Transverse colon (tissue), 4 donors: ENCODE data around the gene MLH3. TPM values are rescaled to one million over a fixed set of nuclear protein-coding genes. Genes with fewer than 3 reads are reported as not detected.
A peak's percentile ranks its signal among the peaks of the same experiment; 100 is the strongest.

Source experiments
- DNase-seq: peaks from one replicate; pipeline ENCODE4 v3.0.0-alpha.2; 2019
- H3K27ac ChIP-seq, 4 donors: fragments of 200-600 bp; sonication (generic); 2 replicates each; pipeline ENCODE4 v1.5.1; 2016 to 2018; ENCODE audit warnings: inconsistent platforms in 4 of 4
- H3K27me3 ChIP-seq: fragments of 200-600 bp; sonication (generic); 2 replicates; pipeline ENCODE4 v1.5.1; 2017; ENCODE audit warnings: inconsistent platforms
- H3K36me3 ChIP-seq, 4 donors: fragments of 200-600 bp; sonication (generic); 2 replicates each; pipeline ENCODE4 v1.5.1; 2017 to 2019; ENCODE audit warnings: inconsistent platforms in 4 of 4
- H3K4me1 ChIP-seq, 4 donors: fragments of 200-600 bp; sonication (generic); 2 replicates each; pipeline ENCODE4 v1.5.1; 2017 to 2020; ENCODE audit warnings: inconsistent platforms in 4 of 4
- H3K4me3 ChIP-seq, 4 donors: fragments of 200-600 bp; sonication (generic); 1 replicate in 1 of 4; 2 replicates in 3 of 4; pipeline versions ENCODE4 v1.5.1 to v1.6.1; 2017 to 2019; ENCODE audit warnings: inconsistent platforms in 4 of 4
- H3K9me3 ChIP-seq, 2 donors: fragments of 200-600 bp; sonication (generic); 2 replicates each; pipeline ENCODE4 v1.5.1; 2017 to 2019; ENCODE audit warnings: inconsistent platforms in 2 of 2
- EP300 ChIP-seq: sonication (generic); formaldehyde crosslinking; IDR thresholded peaks from one replicate; pipeline ENCODE4 v1.6.1; 2017; ENCODE audit warnings: antibody characterized with exemption, low read depth
- POLR2A ChIP-seq: fragments of 450-650 bp; IDR thresholded peaks from one replicate; pipeline ENCODE4 v1.6.1; 2016; ENCODE audit warnings: antibody characterized with exemption, mild to moderate bottlenecking, moderate library complexity
- POLR2AphosphoS5 ChIP-seq, 3 donors: sonication (generic); formaldehyde crosslinking; IDR thresholded peaks; one replicate each; pipeline ENCODE4 v1.6.1; 2016; ENCODE audit warnings: antibody characterized with exemption in 3 of 3
- WGBS, 2 donors: methylation state at CpG; one replicate each; pipeline ENCODE4 v1.1.5; 2018; ENCODE audit warnings: low coverage in 1 of 2; 5-methylcytosine and 5-hydroxymethylcytosine counted together
- in situ Hi-C, 4 donors: fragments of 200-750 bp; cut with MboI; loops; one replicate each; pipeline versions ENCODE4 v1.15.0 to v1.15.1; 2017; ENCODE audit warnings: low sequenced_read_pairs in 3 of 4, low pct_ligation_motif_present in 1 of 4, low pct_unique_long_range_greater_than_20kb in 1 of 4
- intact Hi-C: fragments of 100-400 bp; cut with DNase I; formaldehyde crosslinking; loops from one replicate; pipeline ENCODE4 v1.15.1; 2023; ENCODE audit warnings: low total_unique reads
- total RNA-seq, 4 donors: library from RNA; depleted of rRNA; stranded (reverse); fragments of >200 nt; gene quantifications; one replicate each; pipeline ENCODE4 v1.1.0, GENCODE V29; 2016
- TF ChIP-seq, protein P1 (sequence below), 5 experiments: fragments of 200-600 bp in 3 of 5; fragments of 450-650 bp in 2 of 5; sonication (generic) in 3 of 5; IDR thresholded peaks; 1 replicate in 2 of 5; 2 replicates in 3 of 5; pipeline ENCODE4 v1.5.1; 2016 to 2017; ENCODE audit warnings: antibody characterized with exemption in 5 of 5, inconsistent platforms in 3 of 5, mild to moderate bottlenecking in 2 of 5, moderate library complexity in 1 of 5

Gene MLH3
- total RNA-seq, 4 donors from 2014 or later, result 24.5 to 58.3 (median 42.5) TPM

DNA sequence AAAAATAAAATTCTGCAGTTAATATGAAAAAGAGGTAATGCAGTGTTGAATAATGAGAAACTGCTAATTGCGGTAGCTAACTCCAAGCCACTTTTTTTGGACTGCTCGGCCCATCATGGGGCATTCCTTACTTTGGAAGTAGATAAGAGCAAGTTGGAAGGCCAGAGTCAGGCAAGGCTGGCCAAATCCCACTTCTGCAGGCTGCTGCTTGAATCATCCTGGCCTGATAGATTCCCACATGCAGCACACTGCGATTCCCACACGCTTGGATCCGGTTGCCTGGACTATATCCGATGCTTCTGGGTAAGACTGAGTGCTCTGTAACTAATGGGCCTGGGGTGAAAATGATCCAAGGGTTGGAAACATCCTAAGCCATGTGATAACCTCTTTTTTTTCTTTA lies 38.0 kb downstream of the MLH3 start:
- Histone ChIP-seq H3K4me3 (no peak overlapping the region), H3K27me3 (no peaks in the 10 kb centered on the region), H3K27ac (no peak overlapping the region), H3K9me3 (no peaks in the 10 kb centered on the region), H3K36me3 (peaks cover 0 to 64% (median 26%) of the 10 kb centered on the region in 4 donors), H3K4me1 (peaks cover 0 to 6% (median 4%) of the 10 kb centered on the region in 4 donors)
- in situ Hi-C loops (no loop called here), intact Hi-C loops (no loop called here)
- DNase-seq, result no peak
- no peak for TF ChIP-seq EP300
- TF ChIP-seq, protein P1, sequence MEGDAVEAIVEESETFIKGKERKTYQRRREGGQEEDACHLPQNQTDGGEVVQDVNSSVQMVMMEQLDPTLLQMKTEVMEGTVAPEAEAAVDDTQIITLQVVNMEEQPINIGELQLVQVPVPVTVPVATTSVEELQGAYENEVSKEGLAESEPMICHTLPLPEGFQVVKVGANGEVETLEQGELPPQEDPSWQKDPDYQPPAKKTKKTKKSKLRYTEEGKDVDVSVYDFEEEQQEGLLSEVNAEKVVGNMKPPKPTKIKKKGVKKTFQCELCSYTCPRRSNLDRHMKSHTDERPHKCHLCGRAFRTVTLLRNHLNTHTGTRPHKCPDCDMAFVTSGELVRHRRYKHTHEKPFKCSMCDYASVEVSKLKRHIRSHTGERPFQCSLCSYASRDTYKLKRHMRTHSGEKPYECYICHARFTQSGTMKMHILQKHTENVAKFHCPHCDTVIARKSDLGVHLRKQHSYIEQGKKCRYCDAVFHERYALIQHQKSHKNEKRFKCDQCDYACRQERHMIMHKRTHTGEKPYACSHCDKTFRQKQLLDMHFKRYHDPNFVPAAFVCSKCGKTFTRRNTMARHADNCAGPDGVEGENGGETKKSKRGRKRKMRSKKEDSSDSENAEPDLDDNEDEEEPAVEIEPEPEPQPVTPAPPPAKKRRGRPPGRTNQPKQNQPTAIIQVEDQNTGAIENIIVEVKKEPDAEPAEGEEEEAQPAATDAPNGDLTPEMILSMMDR (IDR thresholded peaks at IDR 0.05), result no peak
- WGBS, 2 donors, result 81 to 90% methylated on average over 6 of the region's 6 CpGs

DNA sequence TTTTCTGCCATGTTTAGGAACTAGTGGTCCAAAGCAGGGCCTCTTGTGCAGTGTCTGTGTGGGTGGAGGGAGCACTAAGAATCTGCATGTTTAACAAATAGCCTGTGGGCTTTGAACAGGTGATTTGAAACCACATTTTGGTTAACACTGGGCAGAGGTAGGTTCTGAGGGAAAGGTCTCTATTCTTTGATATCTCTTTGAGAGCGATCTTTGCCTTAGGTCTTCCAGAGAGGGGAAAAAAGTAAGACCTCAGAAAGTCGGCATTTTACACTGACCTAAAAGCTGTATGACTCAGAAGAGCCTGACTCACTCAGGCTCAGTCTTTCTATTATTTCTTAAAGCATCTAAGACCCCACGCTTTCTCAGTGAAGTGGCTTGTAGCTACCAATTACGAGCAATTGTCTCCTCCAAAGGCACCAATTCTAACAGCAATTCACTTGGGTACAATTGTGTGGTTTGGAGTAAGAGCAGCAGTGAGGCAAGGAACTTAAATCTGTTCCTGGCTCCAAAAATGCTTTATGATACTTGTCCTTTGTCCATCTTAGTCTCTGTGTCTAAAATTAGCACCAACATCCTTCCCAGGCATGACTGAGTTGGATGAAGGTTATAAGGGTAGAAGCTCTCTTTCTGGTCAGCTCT lies 39.8 kb downstream of the MLH3 start:
- peak overlapping the region; percentile 4 to 28 (median 20) for H3K27ac ChIP-seq
- peaks cover 0 to 64% (median 23%) of the 10 kb centered on the region in 4 donors for H3K36me3 ChIP-seq
- no peaks in the 10 kb centered on the region for H3K9me3 ChIP-seq
- peaks cover 0 to 6% (median 0%) of the 10 kb centered on the region in 4 donors for H3K4me1 ChIP-seq
- DNase-seq, result no peak
- H3K27me3 ChIP-seq, result no peaks in the 10 kb centered on the region
- in situ Hi-C loops (no loop called here), intact Hi-C loops (no loop called here)
- 75% methylated on average over 4 of the region's 4 CpGs; no CpG with 5 or more reads in 1 of the 2 donors for WGBS, 2 donors
- no peak overlapping the region for H3K4me3 ChIP-seq
- TF ChIP-seq POLR2AphosphoS5 (IDR thresholded peaks at IDR 0.05) (no peak), POLR2A (no peak)

DNA sequence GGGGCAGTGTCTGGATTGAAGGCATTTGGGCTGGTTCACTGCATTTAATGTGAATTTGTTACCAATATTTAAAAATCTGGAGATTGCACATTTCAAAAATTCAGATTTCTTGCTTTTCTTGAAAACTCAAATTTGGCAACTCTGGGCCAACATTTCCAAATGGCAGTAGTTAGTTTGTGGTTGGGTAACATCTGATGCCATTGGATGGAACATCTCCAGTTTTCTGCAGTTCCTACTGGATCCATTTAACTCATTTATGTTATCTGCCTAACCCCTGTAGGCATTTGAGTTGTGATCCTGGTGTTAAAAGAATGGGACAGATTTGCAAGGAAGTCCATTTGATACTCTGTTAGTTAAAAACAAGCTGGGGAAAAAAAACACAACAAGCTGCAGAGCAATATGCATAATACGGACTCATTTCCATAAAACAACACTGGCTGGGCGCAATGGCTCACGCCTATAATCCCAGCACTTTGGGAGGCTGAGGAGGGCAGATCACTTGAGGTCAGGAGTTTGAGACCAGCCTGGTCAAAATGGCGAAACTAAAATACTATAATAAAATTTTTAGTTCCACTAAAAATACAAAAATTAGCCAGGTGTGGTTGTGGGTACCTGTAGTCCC lies 40.7 kb downstream of the MLH3 start:
- Histone ChIP-seq H3K27me3 (no peaks in the 10 kb centered on the region), H3K4me1 (peaks cover 0 to 6% (median 0%) of the 10 kb centered on the region in 4 donors), H3K9me3 (no peaks in the 10 kb centered on the region), H3K27ac (no peak overlapping the region), H3K4me3 (no peak overlapping the region), H3K36me3 (peaks cover 0 to 64% (median 22%) of the 10 kb centered on the region in 4 donors)
- WGBS, 2 donors, result 96 to 100% methylated on average over 1 to 4 of the region's 4 CpGs
- in situ Hi-C loops (no loop called here), intact Hi-C loops (no loop called here)
- no peak for DNase-seq
- no peak for TF ChIP-seq EP300
- TF ChIP-seq POLR2A, result no peak
- no peak for TF ChIP-seq POLR2AphosphoS5 (IDR thresholded peaks at IDR 0.05)

DNA sequence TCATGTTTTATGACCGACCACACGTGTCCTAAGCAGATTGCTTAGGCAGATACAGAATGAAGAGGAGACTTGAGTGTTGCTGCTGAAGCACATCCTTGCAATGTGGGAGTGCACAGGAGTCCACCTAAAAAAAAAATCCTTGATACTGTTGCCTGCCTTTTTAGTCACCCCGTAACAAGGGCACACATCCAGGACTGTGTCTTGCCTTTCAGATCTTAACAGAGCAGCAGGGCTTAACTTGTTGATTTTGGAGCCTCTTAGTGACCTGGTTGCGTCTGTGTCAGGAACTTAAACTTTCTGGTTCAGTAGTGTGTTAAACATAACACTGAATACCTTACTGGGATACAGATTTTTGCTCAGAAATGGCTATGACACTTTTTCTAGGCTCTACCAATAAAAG lies 42.1 kb downstream of the MLH3 start:
- no peaks in the 10 kb centered on the region for H3K9me3 ChIP-seq
- peaks cover 0 to 50% (median 15%) of the 10 kb centered on the region in 4 donors for H3K36me3 ChIP-seq
- 84 to 90% methylated on average over 4 of the region's 4 CpGs for WGBS, 2 donors
- H3K27ac ChIP-seq, result no peak overlapping the region
- in situ Hi-C loops, result no loop called here
- H3K27me3 ChIP-seq, result no peaks in the 10 kb centered on the region
- TF ChIP-seq POLR2AphosphoS5 (IDR thresholded peaks at IDR 0.05), result no peak
- TF ChIP-seq, protein P1 (IDR thresholded peaks at IDR 0.05), result no peak
- no peak for TF ChIP-seq POLR2A
- TF ChIP-seq EP300, result no peak
- H3K4me3 ChIP-seq, result no peak overlapping the region
- DNase-seq, result no peak
- H3K4me1 ChIP-seq, result peaks cover 0 to 18% (median 6%) of the 10 kb centered on the region in 4 donors
- intact Hi-C loops, result no loop called here

DNA sequence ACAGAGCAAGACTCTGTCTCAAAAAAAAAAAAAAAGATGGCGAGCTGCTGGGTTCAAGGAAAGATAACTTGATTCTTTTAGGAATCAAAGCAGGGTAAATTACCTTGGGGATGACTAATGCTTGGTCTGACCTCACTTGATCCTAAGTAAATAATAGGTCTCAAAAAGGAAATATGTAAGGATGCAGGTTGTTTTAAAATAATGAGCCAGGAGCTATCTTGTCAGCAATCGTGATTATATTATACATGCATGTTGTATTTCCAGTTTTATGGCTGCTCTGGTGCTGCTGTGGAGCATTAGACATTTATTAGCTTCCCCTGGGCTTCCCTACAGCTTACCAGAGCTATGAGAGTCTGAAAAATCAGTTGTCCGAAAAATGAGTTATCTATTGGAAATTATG lies 45.9 kb downstream of the MLH3 start:
- in situ Hi-C loops, result no loop called here
- Histone ChIP-seq H3K9me3 (no peaks in the 10 kb centered on the region), H3K27me3 (no peaks in the 10 kb centered on the region), H3K4me3 (no peak overlapping the region), H3K4me1 (peaks cover 5 to 24% (median 19%) of the 10 kb centered on the region in 4 donors), H3K36me3 (peaks cover 0 to 40% (median 13%) of the 10 kb centered on the region in 4 donors), H3K27ac (no peak overlapping the region)
- TF ChIP-seq, protein P1 (IDR thresholded peaks at IDR 0.05), result no peak
- no peak for TF ChIP-seq POLR2A
- TF ChIP-seq EP300, result no peak
- no peak for TF ChIP-seq POLR2AphosphoS5 (IDR thresholded peaks at IDR 0.05)
- DNase-seq, result no peak
- intact Hi-C loops, result no loop called here
- whole genome bisulfite sequencing, 2 donors, result 87 to 88% methylated on average over 2 to 3 of the region's 3 CpGs
